Measurements from ENCODE around the gene TSPAN3.

Gene TSPAN3

GRCh38 chr15:77098572-77098971 is 27.7 kb upstream of the TSPAN3 start:
- H3K4me3 ChIP-seq (ENCODE audit: low read length) = no peak overlapping the region
- H3K4me2 ChIP-seq (ENCODE audit: low read length) = no peak overlapping the region
- no peaks in the 10 kb centered on the region for H3K36me3 ChIP-seq (ENCODE audit: insufficient read depth, low read length)
- H3K27me3 ChIP-seq (ENCODE audit: control insufficient read depth, insufficient read depth, low read length) = no peaks in the 10 kb centered on the region
- no peaks in the 10 kb centered on the region for H3K4me1 ChIP-seq (ENCODE audit: control insufficient read depth, insufficient read depth, low read length)
- no peak overlapping the region for H3K9ac ChIP-seq (ENCODE audit: low read depth, low read length)
- no peaks in the 10 kb centered on the region for H3K9me3 ChIP-seq (replicated peaks; ENCODE audit: low read length)

DNA sequence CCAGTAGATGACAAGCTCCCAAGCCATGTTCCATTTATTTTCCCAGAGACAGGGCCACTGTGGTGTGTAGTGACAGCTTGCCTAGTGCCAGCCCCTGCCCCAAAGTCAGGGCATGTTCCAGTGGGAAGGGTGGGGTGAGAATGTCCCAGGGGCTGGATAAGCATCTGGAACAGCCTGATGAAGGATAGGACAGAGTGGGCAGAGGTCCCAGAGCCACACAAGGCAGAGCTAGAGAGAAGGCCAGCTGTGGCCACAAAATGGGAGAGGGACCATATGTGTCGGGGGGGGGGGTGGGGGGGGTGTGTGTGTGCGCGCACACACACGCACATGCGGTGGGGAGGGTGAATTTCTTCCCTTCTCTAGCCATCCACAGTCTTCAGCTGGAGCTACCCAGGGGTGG is 27.0 kb upstream of the TSPAN3 start:
- H3K4me2 ChIP-seq (ENCODE audit: low read length) = no peak overlapping the region
- H3K9ac ChIP-seq (ENCODE audit: low read depth, low read length) = no peak overlapping the region
- no peaks in the 10 kb centered on the region for H3K36me3 ChIP-seq (ENCODE audit: insufficient read depth, low read length)
- no peaks in the 10 kb centered on the region for H3K27me3 ChIP-seq (ENCODE audit: control insufficient read depth, insufficient read depth, low read length)
- no peak overlapping the region for H3K4me3 ChIP-seq (ENCODE audit: low read length)
- H3K4me1 ChIP-seq (ENCODE audit: control insufficient read depth, insufficient read depth, low read length) = no peaks in the 10 kb centered on the region
- H3K9me3 ChIP-seq (replicated peaks; ENCODE audit: low read length) = no peaks in the 10 kb centered on the region

GRCh38 chr15:77097248-77097721 is 26.4 kb upstream of the TSPAN3 start:
- no peaks in the 10 kb centered on the region for H3K4me1 ChIP-seq (ENCODE audit: control insufficient read depth, insufficient read depth, low read length)
- H3K9ac ChIP-seq (ENCODE audit: low read depth, low read length) = no peak overlapping the region
- H3K36me3 ChIP-seq (ENCODE audit: insufficient read depth, low read length) = no peaks in the 10 kb centered on the region
- H3K4me2 ChIP-seq (ENCODE audit: low read length) = no peak overlapping the region
- H3K27me3 ChIP-seq (ENCODE audit: control insufficient read depth, insufficient read depth, low read length) = no peaks in the 10 kb centered on the region
- H3K9me3 ChIP-seq (replicated peaks; ENCODE audit: low read length) = no peaks in the 10 kb centered on the region
- no peak overlapping the region for H3K4me3 ChIP-seq (ENCODE audit: low read length)

DNA sequence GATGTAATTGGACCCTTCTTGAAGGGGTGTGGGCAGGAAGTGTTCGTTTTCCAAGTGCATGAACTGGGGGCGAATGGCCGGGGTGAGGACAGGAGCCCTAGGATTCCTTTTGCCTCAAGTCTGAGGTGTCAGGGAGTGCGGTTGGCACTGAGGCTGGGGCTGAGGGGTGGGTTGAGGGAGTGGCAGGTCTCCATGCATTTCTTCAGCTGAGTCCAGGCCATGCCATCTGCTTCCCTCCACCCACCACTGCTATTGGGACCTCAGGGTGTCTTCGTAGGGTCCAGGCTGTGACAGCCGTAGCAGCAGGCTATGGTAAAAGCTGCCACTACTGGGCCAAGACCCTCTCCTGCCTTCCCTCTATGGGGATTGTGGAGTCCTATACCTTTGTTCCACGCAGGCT is 25.6 kb upstream of the TSPAN3 start:
- Histone ChIP-seq H3K4me3 (ENCODE audit: low read length) (no peak overlapping the region), H3K9me3 (replicated peaks; ENCODE audit: low read length) (no peaks in the 10 kb centered on the region), H3K4me1 (ENCODE audit: control insufficient read depth, insufficient read depth, low read length) (no peaks in the 10 kb centered on the region), H3K36me3 (ENCODE audit: insufficient read depth, low read length) (no peaks in the 10 kb centered on the region), H3K9ac (ENCODE audit: low read depth, low read length) (no peak overlapping the region), H3K4me2 (ENCODE audit: low read length) (no peak overlapping the region), H3K27me3 (ENCODE audit: control insufficient read depth, insufficient read depth, low read length) (no peaks in the 10 kb centered on the region)

DNA sequence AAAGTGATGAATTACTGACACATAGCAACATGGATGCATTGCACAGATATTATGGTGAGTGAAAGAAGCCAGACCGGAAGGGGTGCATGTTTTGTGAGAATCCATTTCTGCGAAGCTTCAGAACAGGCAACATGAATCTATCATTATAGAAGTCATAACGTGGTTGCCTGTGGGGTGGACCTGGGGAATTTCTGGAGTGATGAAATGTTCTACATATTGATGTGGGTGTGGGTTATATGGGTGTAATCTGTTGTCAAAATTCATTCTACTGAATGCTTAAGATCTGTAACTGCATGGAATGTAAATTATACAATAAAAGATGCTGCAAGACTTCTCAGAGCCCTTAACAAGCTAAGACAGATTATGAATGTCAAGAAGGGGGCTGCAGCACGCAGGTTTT is 25.2 kb upstream of the TSPAN3 start:
- Histone ChIP-seq H3K4me3 (ENCODE audit: low read length) (no peak overlapping the region), H3K4me2 (ENCODE audit: low read length) (no peak overlapping the region), H3K36me3 (ENCODE audit: insufficient read depth, low read length) (no peaks in the 10 kb centered on the region), H3K27me3 (ENCODE audit: control insufficient read depth, insufficient read depth, low read length) (peaks cover 2% of the 10 kb centered on the region), H3K9me3 (replicated peaks; ENCODE audit: low read length) (no peaks in the 10 kb centered on the region), H3K4me1 (ENCODE audit: control insufficient read depth, insufficient read depth, low read length) (no peaks in the 10 kb centered on the region), H3K9ac (ENCODE audit: low read depth, low read length) (no peak overlapping the region)

- no peaks in the 10 kb centered on the region for H3K36me3 ChIP-seq (ENCODE audit: insufficient read depth, low read length)
- peaks cover 4% of the 10 kb centered on the region for H3K27me3 ChIP-seq (ENCODE audit: control insufficient read depth, insufficient read depth, low read length)
- H3K4me2 ChIP-seq (ENCODE audit: low read length) = no peak overlapping the region
- no peak overlapping the region for H3K9ac ChIP-seq (ENCODE audit: low read depth, low read length)
- H3K9me3 ChIP-seq (replicated peaks; ENCODE audit: low read length) = no peaks in the 10 kb centered on the region
- H3K4me1 ChIP-seq (ENCODE audit: control insufficient read depth, insufficient read depth, low read length) = no peaks in the 10 kb centered on the region
- no peak overlapping the region for H3K4me3 ChIP-seq (ENCODE audit: low read length)
These were observed 23.6 kb upstream of the TSPAN3 start for GRCh38 chr15:77094397-77095030.

GRCh38 chr15:77093436-77093835 is 22.5 kb upstream of the TSPAN3 start:
- Histone ChIP-seq H3K9ac (ENCODE audit: low read depth, low read length) (no peak overlapping the region), H3K9me3 (replicated peaks; ENCODE audit: low read length) (no peaks in the 10 kb centered on the region), H3K4me3 (ENCODE audit: low read length) (no peak overlapping the region), H3K4me2 (ENCODE audit: low read length) (no peak overlapping the region), H3K27me3 (ENCODE audit: control insufficient read depth, insufficient read depth, low read length) (peaks cover 4% of the 10 kb centered on the region), H3K36me3 (ENCODE audit: insufficient read depth, low read length) (no peaks in the 10 kb centered on the region), H3K4me1 (ENCODE audit: control insufficient read depth, insufficient read depth, low read length) (no peaks in the 10 kb centered on the region)

DNA sequence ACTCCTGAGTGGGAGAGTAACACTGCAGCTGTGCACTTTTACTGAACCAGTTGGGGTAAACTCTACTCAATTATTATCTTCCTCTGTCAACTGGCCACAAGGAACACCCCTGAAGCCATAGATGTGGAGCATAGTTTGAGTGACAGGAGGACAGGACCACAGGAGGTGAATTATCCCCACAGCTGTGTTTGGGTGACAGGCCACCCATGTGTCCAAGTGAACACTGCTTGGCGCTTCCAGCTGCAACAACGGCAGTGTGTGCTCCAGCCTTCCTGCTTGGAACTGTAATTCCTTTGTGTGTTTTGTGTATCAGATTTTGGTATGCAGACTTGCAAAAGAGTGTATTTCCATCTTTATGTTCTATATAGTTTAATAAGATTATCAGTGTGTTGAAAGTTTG is 20.2 kb upstream of the TSPAN3 start:
- Histone ChIP-seq H3K9ac (ENCODE audit: low read depth, low read length) (no peak overlapping the region), H3K36me3 (ENCODE audit: insufficient read depth, low read length) (no peaks in the 10 kb centered on the region), H3K4me1 (ENCODE audit: control insufficient read depth, insufficient read depth, low read length) (no peaks in the 10 kb centered on the region), H3K9me3 (replicated peaks; ENCODE audit: low read length) (no peaks in the 10 kb centered on the region), H3K4me3 (ENCODE audit: low read length) (no peak overlapping the region), H3K27me3 (ENCODE audit: control insufficient read depth, insufficient read depth, low read length) (peaks cover 4% of the 10 kb centered on the region), H3K4me2 (ENCODE audit: low read length) (no peak overlapping the region)

DNA sequence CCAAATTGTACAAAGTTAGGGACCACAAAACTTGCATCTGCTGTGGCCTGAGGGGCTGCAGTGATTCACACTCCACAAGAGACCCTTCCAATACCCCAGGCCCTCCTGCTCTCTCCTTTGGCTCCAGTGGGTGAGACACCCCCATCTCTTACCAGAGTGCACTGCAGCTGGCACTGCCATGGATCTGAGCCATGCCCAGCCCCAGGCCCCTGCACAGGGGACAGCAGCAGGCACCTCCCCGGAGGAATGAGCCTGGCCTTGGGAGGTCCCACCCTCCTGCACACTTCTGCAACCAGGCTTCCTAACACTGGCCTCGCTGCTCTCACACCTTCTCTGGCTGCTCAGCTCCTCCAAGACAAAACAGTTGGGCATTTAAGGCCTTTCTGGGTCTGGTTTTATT is 16.3 kb upstream of the TSPAN3 start:
- peaks cover 4% of the 10 kb centered on the region for H3K27me3 ChIP-seq (ENCODE audit: control insufficient read depth, insufficient read depth, low read length)
- H3K4me1 ChIP-seq (ENCODE audit: control insufficient read depth, insufficient read depth, low read length) = peaks cover 15% of the 10 kb centered on the region

GRCh38 chr15:77085297-77085696 is 14.4 kb upstream of the TSPAN3 start:
- no peak overlapping the region for H3K9ac ChIP-seq (ENCODE audit: low read depth, low read length)
- H3K27me3 ChIP-seq (ENCODE audit: control insufficient read depth, insufficient read depth, low read length) = no peaks in the 10 kb centered on the region
- H3K4me2 ChIP-seq (ENCODE audit: low read length) = no peak overlapping the region
- peaks cover 15% of the 10 kb centered on the region for H3K4me1 ChIP-seq (ENCODE audit: control insufficient read depth, insufficient read depth, low read length)
- no peak overlapping the region for H3K4me3 ChIP-seq (ENCODE audit: low read length)
- H3K36me3 ChIP-seq (ENCODE audit: insufficient read depth, low read length) = no peaks in the 10 kb centered on the region
- no peaks in the 10 kb centered on the region for H3K9me3 ChIP-seq (replicated peaks; ENCODE audit: low read length)

More for the DNA sequence above, 16.3 kb upstream of the TSPAN3 start:
- Histone ChIP-seq H3K36me3 (ENCODE audit: insufficient read depth, low read length) (no peaks in the 10 kb centered on the region), H3K9me3 (replicated peaks; ENCODE audit: low read length) (no peaks in the 10 kb centered on the region), H3K4me2 (ENCODE audit: low read length) (no peak overlapping the region), H3K9ac (ENCODE audit: low read depth, low read length) (no peak overlapping the region), H3K4me3 (ENCODE audit: low read length) (no peak overlapping the region)

DNA sequence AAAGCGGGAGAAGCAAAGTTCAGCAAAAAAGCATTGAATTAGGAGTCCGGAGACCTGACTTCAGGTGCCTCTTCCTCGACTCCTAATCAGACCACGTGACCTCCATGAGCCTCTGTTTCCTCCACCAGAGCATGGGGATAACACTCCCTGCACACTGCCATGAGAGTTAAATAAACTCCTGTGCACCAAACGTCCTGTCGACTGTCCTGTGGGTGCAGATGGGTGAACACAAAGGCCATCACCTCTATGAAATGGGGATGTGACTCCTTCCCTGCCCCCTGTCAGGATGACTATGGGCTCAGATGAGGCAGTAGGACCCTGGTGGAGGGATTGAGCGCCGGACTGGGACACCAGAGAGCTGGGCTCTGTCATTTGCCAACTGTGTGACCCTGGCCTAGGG is 13.5 kb upstream of the TSPAN3 start:
- H3K4me2 ChIP-seq (ENCODE audit: low read length) = no peak overlapping the region
- H3K4me3 ChIP-seq (ENCODE audit: low read length) = no peak overlapping the region

GRCh38 chr15:77083381-77084160 is 12.7 kb upstream of the TSPAN3 start:
- Histone ChIP-seq H3K9me3 (replicated peaks; ENCODE audit: low read length) (no peaks in the 10 kb centered on the region), H3K36me3 (ENCODE audit: insufficient read depth, low read length) (no peaks in the 10 kb centered on the region), H3K9ac (ENCODE audit: low read depth, low read length) (no peak overlapping the region), H3K4me2 (ENCODE audit: low read length) (peak overlapping the region; percentile 69), H3K4me3 (ENCODE audit: low read length) (peak overlapping the region; percentile 44), H3K4me1 (ENCODE audit: control insufficient read depth, insufficient read depth, low read length) (peaks cover 15% of the 10 kb centered on the region), H3K27me3 (ENCODE audit: control insufficient read depth, insufficient read depth, low read length) (no peaks in the 10 kb centered on the region)

More for the DNA sequence above, 13.5 kb upstream of the TSPAN3 start:
- no peaks in the 10 kb centered on the region for H3K27me3 ChIP-seq (ENCODE audit: control insufficient read depth, insufficient read depth, low read length)
- H3K36me3 ChIP-seq (ENCODE audit: insufficient read depth, low read length) = no peaks in the 10 kb centered on the region
- H3K9me3 ChIP-seq (replicated peaks; ENCODE audit: low read length) = no peaks in the 10 kb centered on the region
- H3K4me1 ChIP-seq (ENCODE audit: control insufficient read depth, insufficient read depth, low read length) = peaks cover 15% of the 10 kb centered on the region
- H3K9ac ChIP-seq (ENCODE audit: low read depth, low read length) = no peak overlapping the region
